LNCaP clone FGC (cell line): Measurements from ENCODE around the gene KRTAP4-12.
"Not testable (repeated sequence)": the region's sequence is repeated elsewhere in the genome, so short reads cannot be mapped to it uniquely, and the experiment has no call there.

ENCODE experiments used
- DNase-seq: peaks from one replicate; pipeline ENCODE4 v3.0.0-alpha.2; 2011; ENCODE audit warnings: low read depth
- H3K4me3 ChIP-seq: 2 replicates; pipeline ENCODE4 v1.5.1; 2011; ENCODE audit warnings: mild to moderate bottlenecking, low read depth, low read length, control low read depth
- CTCF ChIP-seq: IDR thresholded peaks from 2 replicates; pipeline ENCODE4 v1.5.1; 2012; ENCODE audit warnings: mild to moderate bottlenecking; ENCODE audit not compliant: control insufficient read depth, insufficient read depth; ENCODE audit errors: extremely low read depth

Gene KRTAP4-12

GRCh38 chr17:41096055-41096454, 27.9 kb downstream of the KRTAP4-12 start:
- TF ChIP-seq CTCF = no peak
- no peak for DNase-seq
- H3K4me3 ChIP-seq = no peak overlapping the region

GRCh38 chr17:41088760-41089352, 35.1 kb downstream of the KRTAP4-12 start:
- not testable (repeated sequence) for DNase-seq, H3K4me3 ChIP-seq

- H3K4me3 ChIP-seq, DNase-seq: not testable (repeated sequence)
Observed at GRCh38 chr17:41084100-41084856, 39.7 kb downstream of the KRTAP4-12 start, which contains the start of gene KRTAP4-7. Gene KRTAP4-7, plus strand, starts transcription at chr17:41084150. Its CDS starts 57 bp downstream, at chr17:41084207.

- not testable (repeated sequence) for H3K4me3 ChIP-seq, DNase-seq
Observed at GRCh38 chr17:41083427-41083826, 40.6 kb downstream of the KRTAP4-12 start.

GRCh38 chr17:41082626-41083025, 41.4 kb downstream of the KRTAP4-12 start:
- no peak for DNase-seq
- no peak for TF ChIP-seq CTCF
- H3K4me3 ChIP-seq = no peak overlapping the region

GRCh38 chr17:41076788-41077187, 47.2 kb downstream of the KRTAP4-12 start:
- TF ChIP-seq CTCF = no peak
- no peak overlapping the region for H3K4me3 ChIP-seq
- no peak for DNase-seq

GRCh38 chr17:41073676-41074075, 50.3 kb downstream of the KRTAP4-12 start:
- no peak overlapping the region for H3K4me3 ChIP-seq
- no peak for DNase-seq
- no peak for TF ChIP-seq CTCF
